Fibroblast of skin of scalp (primary cell): ENCODE measurements around the gene CABYR.

Source experiments
- DNase-seq: peaks from one replicate; pipeline ENCODE4 v3.0.0-alpha.2; 2013

Gene CABYR

DNA sequence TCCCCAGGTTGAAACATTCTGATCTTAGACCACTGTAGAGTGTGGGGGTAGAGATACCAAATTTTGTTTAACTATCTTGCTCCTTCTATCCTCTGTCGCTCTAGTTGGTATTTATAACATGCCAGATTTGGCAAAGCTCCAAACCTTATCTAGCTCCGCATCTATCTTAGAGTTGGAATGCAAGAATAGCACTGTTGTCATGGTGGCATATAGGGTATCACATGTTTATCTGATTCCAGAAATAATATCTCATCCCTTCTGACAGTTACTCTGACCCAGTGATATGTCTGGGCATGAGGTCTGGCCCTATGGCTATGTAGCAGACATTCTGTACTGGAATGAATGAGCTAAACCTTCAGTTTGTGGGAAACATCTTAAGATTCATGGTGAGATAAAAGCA, 51.7 kb downstream of the CABYR start:
- peak; percentile 20 for DNase-seq

DNA sequence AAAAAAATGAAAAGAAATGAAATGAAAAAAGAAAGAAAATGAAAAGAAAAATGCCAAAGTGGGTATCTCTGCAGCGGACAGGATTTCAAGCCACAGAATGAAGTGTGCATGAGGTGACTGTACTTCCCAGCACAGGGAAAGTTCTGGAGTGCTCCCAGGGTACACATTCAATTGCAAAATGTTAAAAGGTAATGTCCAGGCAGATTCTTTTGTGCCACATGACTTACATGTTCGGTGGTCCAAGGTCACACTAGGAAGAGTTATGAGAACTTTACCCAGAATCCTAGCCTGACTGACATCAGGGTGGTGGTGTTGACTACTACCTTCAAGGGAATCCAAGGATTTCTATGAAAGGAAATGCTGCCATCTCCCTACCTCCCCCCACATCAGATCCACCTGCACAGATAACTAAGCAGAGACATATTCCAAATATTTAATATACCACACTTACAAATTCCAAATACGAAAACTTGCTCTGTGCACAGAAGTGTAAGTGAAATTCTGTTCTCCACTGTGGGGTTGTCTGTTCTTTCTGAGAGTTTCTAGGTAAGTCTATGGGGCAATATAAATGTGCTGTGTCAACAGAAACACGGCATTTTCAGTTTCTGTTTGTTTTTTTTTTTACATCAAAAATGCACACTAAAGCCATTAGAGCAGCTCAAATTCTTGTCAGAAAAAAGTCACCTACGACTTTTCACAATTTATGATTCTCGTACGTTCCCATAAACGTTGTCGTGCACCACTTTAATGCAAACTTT, 56.6 kb downstream of the CABYR start:
- no peak for DNase-seq

DNA sequence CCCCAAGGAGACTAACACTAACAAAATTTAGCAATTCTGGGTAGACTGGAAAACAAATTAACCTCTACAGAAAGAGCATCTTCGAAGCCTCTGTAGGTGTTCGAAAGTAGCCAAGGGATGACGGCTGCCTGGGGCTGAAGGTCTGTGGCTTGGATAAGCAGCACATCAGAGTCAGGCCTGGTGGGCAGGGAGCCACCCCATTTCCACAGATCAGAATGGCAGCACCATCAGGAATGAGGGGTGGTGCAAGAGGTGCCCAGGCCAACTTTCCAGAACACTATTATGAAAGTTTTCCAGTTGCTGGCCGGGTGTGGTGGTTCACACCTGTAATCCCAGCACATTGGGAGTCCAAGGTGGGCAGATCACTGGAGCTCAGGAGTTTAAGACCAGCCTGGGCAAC, 57.9 kb downstream of the CABYR start:
- no peak for DNase-seq

DNA sequence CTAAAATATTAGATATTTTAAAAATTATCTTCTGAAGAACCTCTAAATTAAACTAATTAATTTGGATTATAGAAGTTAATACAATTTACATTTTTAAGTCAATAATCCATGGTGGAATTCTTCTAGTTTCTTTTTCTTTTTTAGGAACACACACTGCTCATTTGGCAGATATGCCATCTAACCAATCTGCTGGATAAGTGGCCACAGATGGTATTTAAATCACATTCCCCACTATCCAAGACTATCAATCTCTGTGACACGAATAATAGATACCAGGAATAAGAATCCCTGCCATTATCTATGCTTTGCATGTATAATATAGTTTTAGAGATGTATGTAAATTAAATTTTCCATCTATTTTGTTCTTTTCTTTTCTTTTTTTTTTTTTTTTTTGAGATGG, 58.5 kb downstream of the CABYR start:
- DNase-seq: no peak

DNA sequence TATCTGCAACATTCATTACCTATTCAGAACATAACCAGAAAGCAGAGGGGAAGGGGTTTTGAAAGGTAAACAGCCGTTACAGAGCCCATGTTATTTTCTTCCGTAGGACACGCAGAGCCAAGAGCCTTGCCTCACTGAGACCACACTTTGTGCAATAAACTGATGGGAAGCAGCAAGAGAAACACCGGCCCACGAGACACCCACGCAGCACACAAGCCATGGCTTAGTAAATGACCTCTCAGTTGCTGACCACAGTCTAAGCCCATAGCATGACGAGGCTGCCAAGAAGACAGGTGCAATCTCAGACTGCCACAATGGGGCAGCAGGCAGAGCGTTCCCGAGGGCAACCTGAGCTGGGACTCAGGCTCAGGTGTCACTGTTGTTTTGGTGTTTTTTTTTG, 59.6 kb downstream of the CABYR start:
- DNase-seq: no peak

DNA sequence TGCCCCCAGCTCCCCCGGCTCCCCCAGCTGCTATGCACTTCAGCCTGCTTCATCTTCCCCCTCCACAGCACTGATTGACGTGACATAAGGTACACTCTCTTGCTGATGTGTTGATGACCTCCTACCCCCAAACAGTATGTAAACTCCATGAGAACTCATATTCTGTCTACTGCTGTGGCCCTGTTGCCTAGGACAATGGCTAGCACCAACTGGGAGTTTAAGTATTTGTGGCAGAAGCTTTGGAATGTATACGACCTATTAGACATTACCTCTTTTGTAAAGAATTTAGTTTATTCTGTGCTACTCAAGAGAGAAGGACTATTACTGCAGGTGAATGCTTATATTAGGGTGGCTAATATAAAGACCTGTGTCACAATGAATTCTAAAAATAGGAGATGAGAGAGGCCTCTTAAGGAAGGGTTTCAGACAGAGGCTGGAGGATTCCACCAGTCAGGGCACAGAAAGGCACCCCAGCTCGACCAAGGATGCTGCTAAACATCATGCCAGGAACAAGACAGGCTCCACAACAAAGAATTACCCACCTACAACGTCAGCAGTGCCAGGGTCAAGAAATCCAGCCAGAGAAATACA, 60.6 kb downstream of the CABYR start:
- no peak for DNase-seq

DNA sequence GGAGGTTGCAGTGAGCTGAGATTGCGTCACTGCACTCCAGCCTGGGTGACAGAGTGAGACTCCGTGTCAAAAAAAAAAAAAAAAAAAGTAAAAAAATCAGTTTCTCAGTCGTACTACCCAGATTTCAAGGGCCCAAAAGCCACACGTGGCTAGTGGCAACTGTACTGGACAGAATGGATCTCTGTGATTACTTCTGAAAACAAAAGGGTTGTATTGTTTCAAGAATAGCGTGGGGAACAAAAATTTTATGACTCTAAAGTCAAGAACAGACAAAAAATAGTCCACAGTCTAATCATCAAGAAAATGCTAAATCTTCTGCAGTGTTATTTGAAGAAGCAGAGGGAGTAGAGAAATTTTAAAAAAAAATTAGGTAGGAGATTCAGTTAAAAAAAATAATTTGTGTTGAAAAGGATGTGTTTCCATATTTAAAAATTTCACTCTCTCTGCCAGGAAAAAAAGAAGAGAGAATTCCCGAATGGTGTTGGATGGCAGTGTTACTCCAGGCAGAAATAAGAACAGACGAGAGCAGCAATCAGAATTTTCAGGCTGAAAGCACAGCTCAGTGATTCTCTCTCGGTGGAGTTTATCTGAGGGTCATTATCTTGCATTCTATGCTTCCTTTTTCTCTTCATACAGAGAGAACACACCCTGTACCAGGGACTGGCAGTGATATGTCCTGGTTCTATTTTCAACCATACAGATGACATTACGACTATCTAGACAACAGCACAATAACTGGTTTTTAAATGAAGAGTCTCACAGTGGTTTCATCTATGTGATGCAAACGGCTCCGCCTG, 61.8 kb downstream of the CABYR start:
- no peak for DNase-seq

DNA sequence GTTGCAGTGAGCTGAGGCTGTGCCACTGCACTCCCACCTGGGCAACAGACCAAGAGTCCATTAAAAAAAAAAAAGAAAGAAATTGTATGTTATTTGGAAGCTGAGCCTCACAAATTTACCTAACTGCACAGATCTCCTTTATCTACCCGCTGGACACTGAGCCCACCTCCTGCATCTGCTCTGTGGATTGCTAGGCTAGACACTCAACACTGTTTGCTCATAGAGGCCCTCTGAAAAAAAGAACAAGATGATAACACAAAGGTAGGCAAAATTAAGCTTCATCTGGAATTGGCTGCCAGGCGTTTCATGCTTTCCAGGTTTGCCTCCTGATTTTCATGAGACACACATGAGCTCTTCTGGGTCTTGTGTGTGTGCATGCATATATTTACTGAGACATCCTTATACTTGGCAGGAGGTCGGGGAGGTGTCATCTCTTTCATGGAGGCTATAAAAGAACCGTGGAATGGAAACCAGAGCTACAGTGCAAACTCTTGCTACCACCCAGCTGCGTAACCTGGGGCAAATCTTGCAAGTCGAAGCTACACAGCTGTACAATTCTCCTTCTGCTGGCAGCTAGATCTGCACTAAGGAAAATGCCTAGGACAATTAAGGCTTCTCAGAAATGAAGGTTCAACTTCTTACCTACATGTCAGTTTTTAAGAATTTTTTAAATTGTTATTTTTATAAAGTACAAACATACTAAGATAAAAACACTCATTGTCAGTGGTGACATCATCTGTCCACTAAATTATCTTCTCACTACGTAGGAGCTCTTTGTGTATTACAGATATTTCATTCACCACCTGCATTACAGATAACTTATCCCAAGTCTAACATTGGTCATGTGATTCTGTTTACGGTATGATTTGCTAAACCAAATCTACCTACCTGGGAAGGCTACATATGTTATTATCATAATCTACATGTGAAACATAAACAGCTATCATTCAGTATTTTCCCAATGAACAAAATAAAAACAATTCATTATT, 63.1 kb downstream of the CABYR start:
- no peak for DNase-seq

DNA sequence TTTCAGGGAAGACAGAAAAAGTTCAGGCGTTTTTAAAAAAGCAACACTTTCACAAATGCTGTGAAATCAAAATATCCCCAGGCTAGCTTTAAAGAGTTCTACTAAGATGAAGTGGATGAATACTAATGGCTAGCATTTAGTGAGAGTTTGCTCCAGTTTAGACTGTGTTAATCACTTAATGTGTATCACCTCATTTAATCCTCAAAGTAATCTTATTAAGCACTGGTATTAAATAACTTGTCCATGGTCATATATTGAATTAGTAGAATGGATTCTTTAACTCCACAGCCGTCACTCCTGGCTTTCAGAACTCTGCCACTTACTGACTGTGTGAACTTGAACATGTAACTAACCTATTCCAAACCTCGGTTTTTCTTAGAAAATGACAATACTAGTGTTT, 66.0 kb downstream of the CABYR start:
- no peak for DNase-seq

DNA sequence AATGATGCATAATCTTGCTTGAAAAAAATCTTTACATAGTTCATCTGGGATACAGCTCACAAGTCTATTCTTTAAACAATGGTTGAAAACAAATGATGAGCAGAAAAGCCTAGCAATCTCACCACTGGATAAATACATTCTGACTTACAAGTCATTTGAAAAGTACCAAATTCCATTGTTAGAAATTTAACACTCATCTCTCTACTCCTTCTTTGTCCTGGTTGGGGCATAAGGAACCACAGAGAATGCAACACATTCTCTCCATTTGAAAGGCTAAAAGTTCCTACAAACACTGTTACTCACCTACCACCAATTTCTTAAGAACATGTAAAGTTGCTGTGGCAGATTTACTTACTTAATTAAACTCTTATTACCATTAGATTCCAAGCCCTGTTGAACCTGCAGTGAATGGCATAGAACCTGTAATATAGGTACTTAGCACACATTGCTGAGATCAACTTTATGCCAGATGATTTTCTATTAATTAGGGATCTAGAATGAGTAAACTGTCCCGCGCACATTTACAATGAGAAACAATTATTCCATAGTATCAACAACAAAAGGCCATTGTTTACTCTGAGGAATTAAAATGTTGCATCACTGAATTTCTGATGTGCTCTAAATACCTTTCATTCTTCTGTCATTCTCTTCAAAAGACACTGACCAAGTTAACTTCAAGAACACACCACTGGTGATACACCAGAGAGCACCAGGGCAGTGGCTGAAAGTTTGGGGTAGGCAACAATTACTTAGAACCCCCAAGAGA, 69.6 kb downstream of the CABYR start:
- DNase-seq: no peak

DNA sequence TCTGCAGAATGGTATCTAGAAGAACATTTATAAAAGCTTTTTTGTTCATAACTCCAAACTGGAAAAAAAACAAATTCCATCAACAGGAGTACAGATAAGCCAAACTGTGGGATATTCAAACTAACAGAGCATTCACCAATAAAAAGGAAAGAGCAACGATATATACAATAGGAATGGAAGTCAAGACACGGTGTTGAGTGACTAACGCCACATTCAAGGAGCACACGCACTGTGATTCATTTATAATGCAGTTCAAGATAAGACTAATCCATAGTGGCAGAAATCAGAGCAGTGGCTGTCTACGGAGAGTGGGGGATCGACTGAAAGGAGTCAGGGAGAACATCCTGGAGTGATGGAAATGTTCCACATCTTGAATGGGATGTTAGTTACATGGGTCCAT, 70.7 kb downstream of the CABYR start:
- DNase-seq: no peak
